ENCODE measurements around the gene C10orf53.

Gene C10orf53

GRCh38 chr10:49700211-49700610 lies 20.8 kb downstream of the C10orf53 start:
- Histone ChIP-seq H3K4me2 (no peak overlapping the region), H4K20me1 (ENCODE audit: insufficient read depth) (no peaks in the 10 kb centered on the region), H3K27ac (no peak overlapping the region), H3K4me3 (IDR thresholded peaks at IDR 0.05; ENCODE audit: insufficient read depth, low read depth, low read length) (no peak overlapping the region), H3K79me2 (ENCODE audit: insufficient read depth, low read depth) (no peaks in the 10 kb centered on the region), H2AFZ (ENCODE audit: low read depth) (no peak overlapping the region), H3K27me3 (ENCODE audit: insufficient read depth, low read depth) (no peaks in the 10 kb centered on the region), H3K4me1 (ENCODE audit: low read depth, poor library complexity, severe bottlenecking) (no peaks in the 10 kb centered on the region), H3K36me3 (ENCODE audit: insufficient read depth) (no peaks in the 10 kb centered on the region), H3K9ac (no peak overlapping the region)
- no peak for TF ChIP-seq CTCF (conservative IDR thresholded peaks at IDR 0.05; ENCODE audit: low read depth, low read length)

- H3K4me2 ChIP-seq = no peak overlapping the region
- H3K4me1 ChIP-seq (ENCODE audit: low read depth, poor library complexity, severe bottlenecking) = no peaks in the 10 kb centered on the region
- no peak for TF ChIP-seq CTCF (conservative IDR thresholded peaks at IDR 0.05; ENCODE audit: low read depth, low read length)
- no peaks in the 10 kb centered on the region for H3K79me2 ChIP-seq (ENCODE audit: insufficient read depth, low read depth)
- no peak overlapping the region for H3K9ac ChIP-seq
- H3K27ac ChIP-seq = no peak overlapping the region
- no peak overlapping the region for H3K4me3 ChIP-seq (IDR thresholded peaks at IDR 0.05; ENCODE audit: insufficient read depth, low read depth, low read length)
- no peaks in the 10 kb centered on the region for H3K36me3 ChIP-seq (ENCODE audit: insufficient read depth)
- no peaks in the 10 kb centered on the region for H4K20me1 ChIP-seq (ENCODE audit: insufficient read depth)
- no peak overlapping the region for H2AFZ ChIP-seq (ENCODE audit: low read depth)
- no peaks in the 10 kb centered on the region for H3K27me3 ChIP-seq (ENCODE audit: insufficient read depth, low read depth)
Measured at GRCh38 chr10:49700997-49701396, 21.5 kb downstream of the C10orf53 start.

GRCh38 chr10:49707585-49707984 lies 28.1 kb downstream of the C10orf53 start:
- TF ChIP-seq CTCF (conservative IDR thresholded peaks at IDR 0.05; ENCODE audit: low read depth, low read length) = no peak
- Histone ChIP-seq H3K27me3 (ENCODE audit: insufficient read depth, low read depth) (no peaks in the 10 kb centered on the region), H3K79me2 (ENCODE audit: insufficient read depth, low read depth) (no peaks in the 10 kb centered on the region), H3K4me3 (IDR thresholded peaks at IDR 0.05; ENCODE audit: insufficient read depth, low read depth, low read length) (no peak overlapping the region), H3K36me3 (ENCODE audit: insufficient read depth) (no peaks in the 10 kb centered on the region), H3K4me2 (no peak overlapping the region), H3K9ac (no peak overlapping the region), H3K27ac (no peak overlapping the region), H3K4me1 (ENCODE audit: low read depth, poor library complexity, severe bottlenecking) (no peaks in the 10 kb centered on the region), H2AFZ (ENCODE audit: low read depth) (no peak overlapping the region), H4K20me1 (ENCODE audit: insufficient read depth) (no peaks in the 10 kb centered on the region)

GRCh38 chr10:49709934-49710333 lies 30.5 kb downstream of the C10orf53 start:
- TF ChIP-seq CTCF (conservative IDR thresholded peaks at IDR 0.05; ENCODE audit: low read depth, low read length) = no peak
- H3K4me1 ChIP-seq (ENCODE audit: low read depth, poor library complexity, severe bottlenecking) = no peaks in the 10 kb centered on the region
- no peaks in the 10 kb centered on the region for H3K79me2 ChIP-seq (ENCODE audit: insufficient read depth, low read depth)
- H3K27me3 ChIP-seq (ENCODE audit: insufficient read depth, low read depth) = no peaks in the 10 kb centered on the region
- no peak overlapping the region for H3K4me3 ChIP-seq (IDR thresholded peaks at IDR 0.05; ENCODE audit: insufficient read depth, low read depth, low read length)
- no peak overlapping the region for H2AFZ ChIP-seq (ENCODE audit: low read depth)
- H3K27ac ChIP-seq = no peak overlapping the region
- no peaks in the 10 kb centered on the region for H3K36me3 ChIP-seq (ENCODE audit: insufficient read depth)
- H3K4me2 ChIP-seq = no peak overlapping the region
- H4K20me1 ChIP-seq (ENCODE audit: insufficient read depth) = no peaks in the 10 kb centered on the region
- no peak overlapping the region for H3K9ac ChIP-seq

Measured in KMS-11 (cell line).